HCT116 (cell line): ENCODE data around the gene KCNH2. TPM values are rescaled to one million over a fixed set of nuclear protein-coding genes. Genes with fewer than 3 reads are reported as not detected.

ENCODE experiments used
- ATAC-seq: fragments of 200-7000 bp; cut with Tn5 transposase; 2 replicates; pipeline ENCODE4 v1.9.1; 2020; ENCODE audit warnings: mild to moderate bottlenecking, moderate library complexity
- BruUV-seq: library from RNA; stranded (reverse); fragments of 400-500 nt; replicated peaks from 2 replicates; lab custom pipeline; 2021; lab: Mats Ljungman, UMichigan
- CTCF ChIA-PET: fragments of 300-600 bp; sonication (Branson Sonifier 250); formaldehyde crosslinking; loops from one replicate; lab custom pipeline; 2021; ENCODE audit warnings: antibody characterized with exemption; lab: Charles Lee
- POLR2A ChIA-PET: fragments of 300-600, 350-600 bp; sonication (Branson Sonifier 250); formaldehyde crosslinking; loops from one replicate; lab custom pipeline; 2021; ENCODE audit warnings: antibody characterized with exemption; lab: Charles Lee
- RAD21 ChIA-PET, 2 experiments: fragments of 300-600 bp; sonication (Branson Sonifier 250); formaldehyde crosslinking; loops; one replicate each; lab custom pipeline; 2023; ENCODE audit warnings: low total read pairs in 2 of 2; ENCODE audit not compliant: uncharacterized antibody in 2 of 2, unreplicated experiment in 2 of 2, low non-redundant PET in 1 of 2; lab: Charles Lee
- DNase-seq: peaks from one replicate; pipeline ENCODE4 v3.0.0-alpha.2; 2010; ENCODE audit warnings: low read depth, low spot score
- H2AFZ ChIP-seq: fragments of 200-600 bp; shearing (Covaris generic), sonication (generic); 2 replicates; pipeline ENCODE4 v1.6.1; 2017; ENCODE audit warnings: low read depth, mixed run types, mixed read lengths, antibody characterized with exemption, low read length; ENCODE audit not compliant: poor library complexity, severe bottlenecking
- H3K27ac ChIP-seq: 2 replicates; pipeline ENCODE4 v1.5.1; 2012; ENCODE audit warnings: low read depth, low read length
- H3K27me3 ChIP-seq: fragments of 200-600 bp; sonication (generic); 2 replicates; pipeline ENCODE4 v1.6.1; 2016; ENCODE audit warnings: mixed run types, low read length, mixed read lengths; ENCODE audit not compliant: insufficient read depth
- H3K36me3 ChIP-seq, 2 experiments: fragments of 200-500 bp in 1 of 2; fragments of 200-600 bp in 1 of 2; sonication (Bioruptor generic) in 1 of 2; sonication (generic) in 1 of 2; 2 replicates each; pipeline versions ENCODE4 v1.5.1 to v1.6.1; 2014 to 2016; ENCODE audit warnings: low read length in 2 of 2, inconsistent platforms in 1 of 2, mixed read lengths in 1 of 2, mixed run types in 1 of 2; ENCODE audit not compliant: insufficient read depth in 2 of 2, control insufficient read depth in 1 of 2
- H3K4me1 ChIP-seq, 2 experiments: fragments of 200-600 bp in 1 of 2; sonication (generic) in 1 of 2; 2 replicates each; pipeline versions ENCODE4 v1.5.1 to v1.6.1; 2012 to 2017; ENCODE audit warnings: low read length in 2 of 2, inconsistent platforms in 1 of 2, mild to moderate bottlenecking in 1 of 2, mixed read lengths in 1 of 2, mixed run types in 1 of 2, moderate library complexity in 1 of 2; ENCODE audit not compliant: insufficient read depth in 2 of 2, control insufficient read depth in 1 of 2
- H3K4me2 ChIP-seq: fragments of 200-600 bp; sonication (generic); 2 replicates; pipeline ENCODE4 v1.6.1; 2017; ENCODE audit warnings: mixed run types, low read length, mixed read lengths
- H3K4me3 ChIP-seq, 2 experiments: fragments of 200-600 bp in 1 of 2; sonication (generic) in 1 of 2; replicated peaks in 1 of 2; 2 replicates each; pipeline ENCODE4 v1.5.1; 2011 to 2016; ENCODE audit warnings: low read length in 2 of 2, control low read depth in 1 of 2, low read depth in 1 of 2, mild to moderate bottlenecking in 1 of 2, mixed read lengths in 1 of 2, mixed run types in 1 of 2
- H3K79me2 ChIP-seq: fragments of 200-600 bp; sonication (generic); 2 replicates; pipeline ENCODE4 v1.6.1; 2017; ENCODE audit warnings: mild to moderate bottlenecking, mixed run types, low read length, moderate library complexity, mixed read lengths; ENCODE audit not compliant: insufficient read depth
- H3K9ac ChIP-seq: fragments of 200-600 bp; sonication (generic); 2 replicates; pipeline ENCODE4 v1.6.1; 2016; ENCODE audit warnings: low read length, mixed read lengths
- H3K9me2 ChIP-seq: fragments of 200-600 bp; sonication (generic), shearing (Covaris generic); 2 replicates; pipeline ENCODE4 v1.6.1; 2017; ENCODE audit warnings: mixed run types, mild to moderate bottlenecking, moderate library complexity; ENCODE audit not compliant: insufficient read depth
- H3K9me3 ChIP-seq, 2 experiments: fragments of 200-500 bp in 1 of 2; fragments of 200-600 bp in 1 of 2; sonication (Bioruptor generic) in 1 of 2; sonication (generic) in 1 of 2; 2 replicates each; pipeline ENCODE4 v1.6.1; 2014 to 2017; ENCODE audit warnings: low read length in 2 of 2, mixed read lengths in 2 of 2, inconsistent platforms in 1 of 2, low read depth in 1 of 2, mild to moderate bottlenecking in 1 of 2, mixed run types in 1 of 2, moderate library complexity in 1 of 2; ENCODE audit not compliant: control insufficient read depth in 1 of 2, insufficient read depth in 1 of 2
- H4K20me1 ChIP-seq: fragments of 200-600 bp; sonication (generic), shearing (Covaris generic); 2 replicates; pipeline ENCODE4 v1.6.1; 2017; ENCODE audit warnings: mixed run types, mild to moderate bottlenecking, moderate library complexity; ENCODE audit not compliant: insufficient read depth
- CBX3 ChIP-seq: IDR thresholded peaks from 2 replicates; pipeline ENCODE4 v1.6.1; 2012; ENCODE audit warnings: low read depth
- CEBPB ChIP-seq: IDR thresholded peaks from 2 replicates; pipeline ENCODE4 v1.6.1; 2012; ENCODE audit warnings: low read depth
- EGR1 ChIP-seq: IDR thresholded peaks from 2 replicates; pipeline ENCODE4 v1.6.1; 2012; ENCODE audit warnings: low read depth
- ELF1 ChIP-seq: IDR thresholded peaks from 2 replicates; pipeline ENCODE4 v1.6.1; 2012; ENCODE audit warnings: low read depth, borderline replicate concordance
- EZH2phosphoT487 ChIP-seq: fragments of 200-600 bp; IDR thresholded peaks from 2 replicates; pipeline ENCODE4 v1.6.1; 2018; ENCODE audit warnings: antibody characterized with exemption, borderline replicate concordance
- JUND ChIP-seq: IDR thresholded peaks from 2 replicates; pipeline ENCODE4 v1.6.1; 2012
- POLR2AphosphoS5 ChIP-seq: IDR thresholded peaks from 2 replicates; pipeline ENCODE4 v1.6.1; 2011; ENCODE audit warnings: mild to moderate bottlenecking, low read depth, low read length, moderate library complexity
- RAD21 ChIP-seq: IDR thresholded peaks from 2 replicates; pipeline ENCODE4 v1.6.1; 2012; ENCODE audit warnings: low read depth, mild to moderate bottlenecking
- SP1 ChIP-seq: IDR thresholded peaks from 2 replicates; pipeline ENCODE4 v1.6.1; 2012; ENCODE audit warnings: low read depth
- SRF ChIP-seq: IDR thresholded peaks from 2 replicates; pipeline ENCODE4 v1.6.1; 2012; ENCODE audit warnings: low read depth
- YY1 ChIP-seq: IDR thresholded peaks from 2 replicates; pipeline ENCODE4 v1.6.1; 2011; ENCODE audit warnings: low read length, low read depth, moderate library complexity, mild to moderate bottlenecking; ENCODE audit not compliant: insufficient replicate concordance; ENCODE audit errors: extremely low read depth
- ZFX ChIP-seq: fragments of 450-650 bp; IDR thresholded peaks from 2 replicates; pipeline ENCODE4 v1.6.1; 2017
- intact Hi-C: fragments of 100-400 bp; cut with micrococcal nuclease; formaldehyde crosslinking; loops from 2 replicates; pipeline ENCODE4 v1.10.0; 2022
- total RNA-seq: library from RNA; stranded (reverse); gene quantifications from one replicate; pipeline ENCODE4 v1.2.1, GENCODE V29; 2021; ENCODE audit not compliant: unreplicated experiment
- TF ChIP-seq, protein P1 (sequence below): IDR thresholded peaks from 2 replicates; pipeline ENCODE4 v1.6.1; 2012
- TF ChIP-seq, protein P2 (sequence below): IDR thresholded peaks from 2 replicates; pipeline ENCODE4 v1.6.1; 2012
- TF ChIP-seq, protein P3 (sequence below): IDR thresholded peaks from 2 replicates; pipeline ENCODE4 v1.6.1; 2012; ENCODE audit warnings: low read depth

KCNH2 gene
- total RNA-seq, 1 experiment from 2014 or later: 9.7 TPM

DNA sequence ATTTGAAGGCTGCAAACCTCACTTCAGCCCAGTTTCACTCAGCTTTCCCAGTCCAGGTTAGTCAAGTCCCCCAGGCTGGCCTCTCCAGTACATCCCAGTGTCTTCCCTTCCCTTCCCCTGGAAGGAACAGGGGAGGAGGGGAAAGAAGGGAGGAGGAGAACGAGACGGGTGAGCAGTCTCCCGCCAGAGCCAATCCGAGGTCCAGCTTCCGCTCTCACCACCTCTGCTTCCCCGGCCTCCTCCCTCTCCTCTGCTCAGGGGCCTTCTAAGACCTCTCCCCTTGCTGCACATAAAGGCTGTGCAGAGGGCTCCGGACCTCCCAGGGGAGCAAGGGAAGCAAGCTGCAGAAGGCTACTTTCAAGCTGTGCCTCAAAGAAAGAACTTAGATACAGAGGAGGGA lies 42.1 kb upstream of the KCNH2 start:
- H3K27me3 ChIP-seq: no peaks in the 10 kb centered on the region
- ChIA-PET POLR2A (no interaction called here), CTCF (interaction anchor here (1.1 to 5.2 kb wide), 3 partner anchors 8 to 26 kb away, joined by 3 to 59 read pairs (median 33); partner anchors contain the start of gene ABCB8), RAD21 (no interaction called here)
- no peaks in the 10 kb centered on the region for H4K20me1 ChIP-seq
- no peak for DNase-seq
- TF ChIP-seq SP1 (no peak), CEBPB (no peak)
- TF ChIP-seq, protein P1, sequence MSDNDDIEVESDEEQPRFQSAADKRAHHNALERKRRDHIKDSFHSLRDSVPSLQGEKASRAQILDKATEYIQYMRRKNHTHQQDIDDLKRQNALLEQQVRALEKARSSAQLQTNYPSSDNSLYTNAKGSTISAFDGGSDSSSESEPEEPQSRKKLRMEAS: no peak
- intact Hi-C loops: no loop called here
- no peak for ATAC-seq
- no peak overlapping the region for H3K4me3 ChIP-seq
- H2AFZ ChIP-seq: no peak overlapping the region
- no peaks in the 10 kb centered on the region for H3K9me2 ChIP-seq
- no peaks in the 10 kb centered on the region for H3K9me3 ChIP-seq
- H3K79me2 ChIP-seq: no peaks in the 10 kb centered on the region
- H3K4me2 ChIP-seq: no peak overlapping the region
- H3K9ac ChIP-seq: no peak overlapping the region
- H3K27ac ChIP-seq: no peak overlapping the region
- no TSS peak for BruUV-seq
- H3K36me3 ChIP-seq: no peaks in the 10 kb centered on the region
- peaks cover 0 to 32% of the 10 kb centered on the region in 2 experiments; a peak in 3 of 4 replicates for H3K4me1 ChIP-seq

DNA sequence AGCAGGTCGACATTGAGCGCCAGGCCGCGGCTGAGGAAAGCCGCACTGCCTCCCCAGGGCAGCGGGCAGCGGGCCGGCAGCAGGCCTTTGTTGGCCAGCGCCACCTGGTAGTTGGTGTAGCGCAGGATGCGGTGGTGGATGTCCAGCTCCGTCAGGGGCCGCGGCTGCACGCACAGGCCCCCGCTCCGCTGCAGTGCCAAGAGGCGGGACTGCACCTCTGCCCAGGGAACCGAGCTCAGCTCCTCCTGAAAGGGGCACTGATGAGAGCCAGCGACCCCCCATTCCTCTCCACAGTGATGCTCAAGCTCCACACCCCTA lies 41.0 kb upstream of the KCNH2 start:
- Histone ChIP-seq H3K9ac (no peak overlapping the region), H3K4me2 (no peak overlapping the region), H3K4me3 (no peak overlapping the region), H3K27me3 (no peaks in the 10 kb centered on the region), H3K79me2 (no peaks in the 10 kb centered on the region), H3K27ac (no peak overlapping the region), H3K4me1 (peaks cover 0 to 25% of the 10 kb centered on the region in 2 experiments; a peak in 2 of 4 replicates), H3K36me3 (no peaks in the 10 kb centered on the region), H3K9me2 (no peaks in the 10 kb centered on the region), H2AFZ (no peak overlapping the region), H4K20me1 (no peaks in the 10 kb centered on the region), H3K9me3 (no peaks in the 10 kb centered on the region)
- ChIA-PET POLR2A (interaction anchor here (2.0 kb wide), 2 partner anchors 9 to 42 kb away, joined by 5 to 10 read pairs; partner anchors contain the start of gene ABCB8), RAD21 (no interaction called here), CTCF (interaction anchor here (0.6 to 5.2 kb wide), 9 partner anchors 9 to 273 kb away, joined by 3 to 59 read pairs (median 5); partner anchors contain the start of gene ABCB8)
- TF ChIP-seq YY1 (no peak), SP1 (no peak), SRF (no peak), ELF1 (no peak), CEBPB (no peak), ZFX (no peak), RAD21 (no peak), EGR1 (no peak), CBX3 (no peak), JUND (no peak), POLR2AphosphoS5 (no peak), EZH2phosphoT487 (no peak)
- TF ChIP-seq, protein P2, sequence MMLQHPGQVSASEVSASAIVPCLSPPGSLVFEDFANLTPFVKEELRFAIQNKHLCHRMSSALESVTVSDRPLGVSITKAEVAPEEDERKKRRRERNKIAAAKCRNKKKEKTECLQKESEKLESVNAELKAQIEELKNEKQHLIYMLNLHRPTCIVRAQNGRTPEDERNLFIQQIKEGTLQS: no peak
- TF ChIP-seq, protein P3, sequence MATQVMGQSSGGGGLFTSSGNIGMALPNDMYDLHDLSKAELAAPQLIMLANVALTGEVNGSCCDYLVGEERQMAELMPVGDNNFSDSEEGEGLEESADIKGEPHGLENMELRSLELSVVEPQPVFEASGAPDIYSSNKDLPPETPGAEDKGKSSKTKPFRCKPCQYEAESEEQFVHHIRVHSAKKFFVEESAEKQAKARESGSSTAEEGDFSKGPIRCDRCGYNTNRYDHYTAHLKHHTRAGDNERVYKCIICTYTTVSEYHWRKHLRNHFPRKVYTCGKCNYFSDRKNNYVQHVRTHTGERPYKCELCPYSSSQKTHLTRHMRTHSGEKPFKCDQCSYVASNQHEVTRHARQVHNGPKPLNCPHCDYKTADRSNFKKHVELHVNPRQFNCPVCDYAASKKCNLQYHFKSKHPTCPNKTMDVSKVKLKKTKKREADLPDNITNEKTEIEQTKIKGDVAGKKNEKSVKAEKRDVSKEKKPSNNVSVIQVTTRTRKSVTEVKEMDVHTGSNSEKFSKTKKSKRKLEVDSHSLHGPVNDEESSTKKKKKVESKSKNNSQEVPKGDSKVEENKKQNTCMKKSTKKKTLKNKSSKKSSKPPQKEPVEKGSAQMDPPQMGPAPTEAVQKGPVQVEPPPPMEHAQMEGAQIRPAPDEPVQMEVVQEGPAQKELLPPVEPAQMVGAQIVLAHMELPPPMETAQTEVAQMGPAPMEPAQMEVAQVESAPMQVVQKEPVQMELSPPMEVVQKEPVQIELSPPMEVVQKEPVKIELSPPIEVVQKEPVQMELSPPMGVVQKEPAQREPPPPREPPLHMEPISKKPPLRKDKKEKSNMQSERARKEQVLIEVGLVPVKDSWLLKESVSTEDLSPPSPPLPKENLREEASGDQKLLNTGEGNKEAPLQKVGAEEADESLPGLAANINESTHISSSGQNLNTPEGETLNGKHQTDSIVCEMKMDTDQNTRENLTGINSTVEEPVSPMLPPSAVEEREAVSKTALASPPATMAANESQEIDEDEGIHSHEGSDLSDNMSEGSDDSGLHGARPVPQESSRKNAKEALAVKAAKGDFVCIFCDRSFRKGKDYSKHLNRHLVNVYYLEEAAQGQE: no peak
- no TSS peak for BruUV-seq
- intact Hi-C loops: loop anchor here (5.0 to 10.0 kb wide), 2 partner anchors 122 to 244 kb away; no protein-coding TSS in a partner anchor
- ATAC-seq (no peak), DNase-seq (no peak)
